SU-DHL-6 (cell line): ENCODE measurements around the gene WDR17.
A peak's percentile ranks its signal among the peaks of the same experiment; 100 is the strongest.

Source experiments
- H2AFZ ChIP-seq: fragments of 200-600 bp; sonication (generic); 2 replicates; pipeline ENCODE4 v1.6.1; 2014; ENCODE audit warnings: low read depth, mild to moderate bottlenecking, moderate library complexity, mixed read lengths, antibody characterized with exemption, low read length; ENCODE audit not compliant: severe bottlenecking
- H3F3A ChIP-seq: fragments of 200-600 bp; shearing (Covaris generic); 2 replicates; pipeline ENCODE4 v1.6.0; 2016; ENCODE audit warnings: antibody characterized with exemption, mild to moderate bottlenecking; ENCODE audit not compliant: insufficient read depth
- H3K27ac ChIP-seq: fragments of 200-600 bp; sonication (generic); 2 replicates; pipeline ENCODE4 v1.5.1; 2016; ENCODE audit warnings: low read depth, mild to moderate bottlenecking, low read length, moderate library complexity, mixed read lengths
- H3K27me3 ChIP-seq: fragments of 200-600 bp; sonication (generic), shearing (Covaris generic); 2 replicates; pipeline ENCODE4 v1.6.0; 2014; ENCODE audit warnings: mild to moderate bottlenecking, low read length
- H3K36me3 ChIP-seq: fragments of 200-600 bp; sonication (generic); 2 replicates; pipeline ENCODE4 v1.6.1; 2014; ENCODE audit warnings: mild to moderate bottlenecking, low read length, mixed read lengths
- H3K4me2 ChIP-seq: fragments of 300-600, 200-600 bp; shearing (Covaris generic), sonication (generic); 2 replicates; pipeline ENCODE4 v1.6.0; 2014; ENCODE audit warnings: low read length, low read depth, mild to moderate bottlenecking; ENCODE audit not compliant: poor library complexity, severe bottlenecking
- H3K4me3 ChIP-seq: fragments of 200-600 bp; sonication (generic); 2 replicates; pipeline ENCODE4 v1.5.1; 2014; ENCODE audit warnings: antibody characterized with exemption, low read length, mild to moderate bottlenecking, mixed read lengths; ENCODE audit not compliant: insufficient read depth, poor library complexity, severe bottlenecking
- H3K79me2 ChIP-seq: fragments of 200-600 bp; sonication (generic); 2 replicates; pipeline ENCODE4 v1.6.1; 2014; ENCODE audit warnings: mild to moderate bottlenecking, low read length, moderate library complexity; ENCODE audit not compliant: insufficient read depth
- H3K9ac ChIP-seq: fragments of 200-600 bp; sonication (generic); 2 replicates; pipeline ENCODE4 v1.7.0; 2014; ENCODE audit warnings: mild to moderate bottlenecking, low read length
- H3K9me2 ChIP-seq: fragments of 200-600 bp; sonication (generic); replicated peaks from 2 replicates; pipeline ENCODE4 v1.6.1; 2014; ENCODE audit warnings: low read length; ENCODE audit not compliant: insufficient read depth
- H3K9me3 ChIP-seq: fragments of 200-600 bp; sonication (generic); 2 replicates; pipeline ENCODE4 v1.6.1; 2014; ENCODE audit warnings: low read length, mixed read lengths; ENCODE audit not compliant: insufficient read depth
- H4K20me1 ChIP-seq: fragments of 200-600 bp; sonication (generic); 2 replicates; pipeline ENCODE4 v1.6.1; 2014; ENCODE audit warnings: low read depth, mild to moderate bottlenecking, antibody characterized with exemption, low read length, moderate library complexity, mixed read lengths
- CTCF ChIP-seq: fragments of 200-600 bp; sonication (generic); IDR thresholded peaks from one replicate; pipeline ENCODE4 v1.5.1; 2017; ENCODE audit warnings: antibody characterized with exemption, mild to moderate bottlenecking, low read length, moderate library complexity; ENCODE audit not compliant: insufficient read depth, poor library complexity, severe bottlenecking
- EZH2phosphoT487 ChIP-seq: fragments of 200-600 bp; sonication (generic), shearing (Covaris generic); conservative IDR thresholded peaks from 2 replicates; pipeline ENCODE4 v1.6.1; 2018; ENCODE audit warnings: mild to moderate bottlenecking, antibody characterized with exemption, low read length, moderate library complexity, mixed read lengths

Gene WDR17

GRCh38 chr4:176149680-176150355, 84.2 kb downstream of the WDR17 start:
- Histone ChIP-seq H3K9me3 (no peaks in the 10 kb centered on the region), H3F3A (no peaks in the 10 kb centered on the region), H2AFZ (peak overlapping the region; percentile 31), H3K36me3 (no peaks in the 10 kb centered on the region), H3K79me2 (no peaks in the 10 kb centered on the region), H3K9ac (no peak overlapping the region), H4K20me1 (no peaks in the 10 kb centered on the region), H3K27ac (no peak overlapping the region), H3K9me2 (no peaks in the 10 kb centered on the region), H3K27me3 (no peaks in the 10 kb centered on the region), H3K4me3 (no peak overlapping the region), H3K4me2 (no peak overlapping the region)
- TF ChIP-seq CTCF (no peak), EZH2phosphoT487 (no peak)

- Histone ChIP-seq H3F3A (no peaks in the 10 kb centered on the region), H3K9me3 (no peaks in the 10 kb centered on the region), H2AFZ (peak overlapping the region; percentile 31), H3K36me3 (no peaks in the 10 kb centered on the region), H3K27ac (no peak overlapping the region), H3K27me3 (no peaks in the 10 kb centered on the region), H3K4me2 (no peak overlapping the region), H4K20me1 (no peaks in the 10 kb centered on the region), H3K79me2 (no peaks in the 10 kb centered on the region), H3K9me2 (no peaks in the 10 kb centered on the region), H3K4me3 (no peak overlapping the region), H3K9ac (no peak overlapping the region)
- TF ChIP-seq CTCF (no peak), EZH2phosphoT487 (no peak)
Observed at GRCh38 chr4:176150356-176150682, 84.7 kb downstream of the WDR17 start.

- Histone ChIP-seq H3K9ac (no peak overlapping the region), H3K9me2 (no peaks in the 10 kb centered on the region), H3K79me2 (no peaks in the 10 kb centered on the region), H3K27ac (no peak overlapping the region), H4K20me1 (no peaks in the 10 kb centered on the region), H3K27me3 (no peaks in the 10 kb centered on the region), H3K9me3 (no peaks in the 10 kb centered on the region), H3K4me3 (no peak overlapping the region), H3F3A (no peaks in the 10 kb centered on the region), H3K36me3 (no peaks in the 10 kb centered on the region), H3K4me2 (no peak overlapping the region), H2AFZ (peak overlapping the region; percentile 31)
- no peak for TF ChIP-seq EZH2phosphoT487
- no peak for TF ChIP-seq CTCF
Observed at GRCh38 chr4:176150704-176151103, 85.1 kb downstream of the WDR17 start.
